ENCODE data around the gene ARL4C.

ARL4C gene

DNA sequence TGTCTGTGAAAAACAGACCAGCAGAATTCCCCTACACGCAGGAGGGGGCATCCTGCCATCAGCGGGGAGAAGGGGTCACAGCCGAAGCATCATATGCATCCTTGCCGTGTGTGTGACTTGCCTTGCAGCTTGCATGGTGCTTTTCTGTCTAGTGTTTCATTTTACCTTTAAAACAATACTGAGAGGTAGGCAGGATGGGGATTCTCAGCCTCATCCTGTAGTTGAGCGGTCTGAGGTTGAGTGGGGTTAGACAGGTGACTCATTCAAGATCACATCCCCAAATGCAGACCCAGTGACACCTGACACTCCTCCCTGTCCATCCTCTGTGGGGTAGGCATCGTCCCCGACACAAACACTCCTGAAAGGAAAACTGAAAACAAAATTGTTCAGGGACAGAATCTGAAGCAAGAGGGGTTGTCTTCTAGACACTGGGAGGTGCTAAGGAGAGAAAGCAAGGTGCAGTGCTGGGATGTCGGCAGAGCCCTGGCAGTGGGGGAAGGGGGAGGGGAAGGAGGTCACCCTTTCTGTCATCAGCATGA lies 7.9 kb downstream of the ARL4C start:
- POLR2A ChIA-PET = no interaction called here
- TF ChIP-seq FOXM1 (IDR thresholded peaks at IDR 0.05; ENCODE audit: borderline replicate concordance) (no peak), ZNF384 (IDR thresholded peaks at IDR 0.05) (no peak), FOXK2 (IDR thresholded peaks at IDR 0.05) (no peak), SUZ12 (IDR thresholded peaks at IDR 0.05) (no peak), TARDBP (IDR thresholded peaks at IDR 0.05) (no peak), L3MBTL2 (conservative IDR thresholded peaks at IDR 0.05) (no peak)
- TF ChIP-seq, protein P1, sequence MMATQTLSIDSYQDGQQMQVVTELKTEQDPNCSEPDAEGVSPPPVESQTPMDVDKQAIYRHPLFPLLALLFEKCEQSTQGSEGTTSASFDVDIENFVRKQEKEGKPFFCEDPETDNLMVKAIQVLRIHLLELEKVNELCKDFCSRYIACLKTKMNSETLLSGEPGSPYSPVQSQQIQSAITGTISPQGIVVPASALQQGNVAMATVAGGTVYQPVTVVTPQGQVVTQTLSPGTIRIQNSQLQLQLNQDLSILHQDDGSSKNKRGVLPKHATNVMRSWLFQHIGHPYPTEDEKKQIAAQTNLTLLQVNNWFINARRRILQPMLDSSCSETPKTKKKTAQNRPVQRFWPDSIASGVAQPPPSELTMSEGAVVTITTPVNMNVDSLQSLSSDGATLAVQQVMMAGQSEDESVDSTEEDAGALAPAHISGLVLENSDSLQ (IDR thresholded peaks at IDR 0.05) = no peak
- DNase-seq (ENCODE audit: extremely low spot score) = no peak
- CTCF ChIA-PET = no interaction called here

DNA sequence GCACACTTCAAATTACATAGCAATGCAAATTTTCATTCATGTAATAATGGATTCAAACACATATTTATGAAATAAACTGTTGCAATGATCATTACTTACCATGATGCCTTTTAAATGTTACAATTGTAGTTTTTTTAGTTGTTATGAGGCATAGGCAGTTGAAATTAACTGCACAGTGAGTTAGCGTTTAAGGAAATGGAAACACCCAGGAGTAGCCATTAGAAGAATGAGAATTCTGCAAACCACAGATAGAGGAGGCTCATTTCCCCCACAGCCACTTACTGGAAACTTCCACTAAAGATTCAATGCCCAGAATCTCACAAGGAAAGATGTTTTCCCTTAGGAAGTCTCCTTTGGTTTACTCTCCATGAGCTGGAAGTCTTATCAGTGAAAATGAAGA lies 8.4 kb downstream of the ARL4C start:
- POLR2A ChIA-PET = no interaction called here
- TF ChIP-seq ARNT (IDR thresholded peaks at IDR 0.05) (no peak), FOXM1 (IDR thresholded peaks at IDR 0.05; ENCODE audit: borderline replicate concordance) (no peak), BHLHE40 (IDR thresholded peaks at IDR 0.05; ENCODE audit: borderline replicate concordance) (no peak), HDGF (IDR thresholded peaks at IDR 0.05; ENCODE audit: borderline replicate concordance) (no peak)
- CTCF ChIA-PET = no interaction called here
- no peak for DNase-seq (ENCODE audit: extremely low spot score)

DNA sequence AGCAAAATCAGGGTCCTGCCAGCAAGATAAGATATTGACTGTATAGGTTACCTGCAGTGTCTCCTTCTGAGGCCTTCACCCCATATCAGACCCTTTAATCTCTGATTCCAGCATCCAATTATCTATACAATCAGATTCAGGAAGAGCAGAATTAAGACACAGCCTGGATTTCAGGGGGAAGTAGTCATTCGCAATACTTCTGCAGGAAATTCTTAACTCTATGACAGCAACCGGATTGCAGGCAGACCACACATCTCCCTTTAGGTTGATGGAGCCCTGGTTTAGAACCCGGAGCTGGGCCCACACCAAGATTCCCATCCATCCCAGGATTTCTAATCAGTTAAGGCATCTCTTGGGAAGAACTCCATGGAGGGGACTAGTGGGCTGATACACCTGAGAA lies 9.5 kb downstream of the ARL4C start:
- no peak for TF ChIP-seq LEF1 (IDR thresholded peaks at IDR 0.05; ENCODE audit: borderline replicate concordance)
- DNase-seq (ENCODE audit: extremely low spot score) = no peak
- ChIA-PET CTCF (no interaction called here), POLR2A (no interaction called here)

DNA sequence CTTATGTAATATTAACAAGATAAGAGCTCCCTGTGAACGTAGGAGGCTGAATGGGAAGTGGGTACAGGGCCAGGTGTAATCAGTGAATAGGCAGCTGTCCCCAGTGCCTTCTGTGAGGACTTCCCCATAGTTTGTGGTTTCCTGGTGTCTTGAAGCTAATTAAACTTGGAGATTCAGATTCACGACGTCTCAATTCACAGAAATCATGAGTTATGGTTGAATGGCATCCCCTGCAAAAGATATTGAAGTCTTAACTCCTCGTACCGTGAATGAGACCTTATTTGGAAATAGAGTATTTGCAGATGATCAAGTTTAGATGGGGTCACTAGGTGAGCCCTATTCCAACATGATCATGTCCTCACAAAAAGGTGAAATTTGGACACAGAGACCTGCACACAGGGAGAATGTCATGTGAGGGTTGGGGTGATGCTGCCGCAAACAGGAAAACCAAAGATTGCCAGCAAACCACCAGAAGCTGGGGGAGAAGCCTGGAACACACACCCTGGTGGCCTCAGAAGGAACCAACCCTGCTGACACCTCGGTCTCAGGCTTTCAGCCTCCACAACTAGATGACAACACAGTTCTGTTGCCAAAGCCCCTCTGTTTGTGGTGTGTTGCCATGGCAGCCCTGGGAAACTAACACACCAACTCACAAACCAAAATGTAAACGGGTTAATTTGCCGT lies 13.2 kb downstream of the ARL4C start:
- TF ChIP-seq BHLHE40 (IDR thresholded peaks at IDR 0.05; ENCODE audit: borderline replicate concordance) (no peak), FOXM1 (IDR thresholded peaks at IDR 0.05; ENCODE audit: borderline replicate concordance) (no peak), CTBP1 (IDR thresholded peaks at IDR 0.05; ENCODE audit: borderline replicate concordance) (no peak), FOXA1 (IDR thresholded peaks at IDR 0.05) (no peak), ARNT (IDR thresholded peaks at IDR 0.05) (no peak), SP1 (IDR thresholded peaks at IDR 0.05) (no peak), L3MBTL2 (conservative IDR thresholded peaks at IDR 0.05) (no peak), FOXK2 (IDR thresholded peaks at IDR 0.05) (no peak), NFRKB (IDR thresholded peaks at IDR 0.05) (no peak), ELF4 (IDR thresholded peaks at IDR 0.05) (no peak), SUZ12 (IDR thresholded peaks at IDR 0.05) (no peak), ZNF384 (IDR thresholded peaks at IDR 0.05) (no peak), LEF1 (IDR thresholded peaks at IDR 0.05; ENCODE audit: borderline replicate concordance) (no peak), TARDBP (IDR thresholded peaks at IDR 0.05) (no peak), HDGF (IDR thresholded peaks at IDR 0.05; ENCODE audit: borderline replicate concordance) (no peak)
- TF ChIP-seq, protein P1 (IDR thresholded peaks at IDR 0.05) = no peak
- DNase-seq (ENCODE audit: extremely low spot score) = no peak
- CTCF ChIA-PET = no interaction called here
- POLR2A ChIA-PET = no interaction called here

DNA sequence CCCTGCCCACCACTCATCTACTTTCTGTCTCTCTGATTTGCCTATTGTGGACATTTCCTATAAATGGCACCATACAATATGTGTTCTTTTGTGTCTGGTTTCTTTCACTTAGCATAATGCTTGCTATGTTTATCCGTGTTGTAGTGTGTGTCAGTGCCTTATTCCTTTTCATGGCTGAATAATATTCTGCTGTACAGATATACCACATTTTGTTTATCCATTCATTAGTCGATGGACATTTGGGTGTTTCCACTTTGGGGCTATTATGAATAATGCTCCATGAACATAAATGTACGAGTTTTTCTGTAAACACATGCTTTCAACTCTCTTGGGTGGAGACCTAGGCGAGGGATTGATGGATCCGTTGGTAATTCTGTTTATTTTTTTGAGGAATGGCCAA lies 15.6 kb downstream of the ARL4C start:
- DNase-seq (ENCODE audit: extremely low spot score) = no peak
- no peak for TF ChIP-seq FOXM1 (IDR thresholded peaks at IDR 0.05; ENCODE audit: borderline replicate concordance)
- TF ChIP-seq CTBP1 (IDR thresholded peaks at IDR 0.05; ENCODE audit: borderline replicate concordance) = no peak
- TF ChIP-seq SUZ12 (IDR thresholded peaks at IDR 0.05) = no peak
- CTCF ChIA-PET = no interaction called here
- POLR2A ChIA-PET = no interaction called here

DNA sequence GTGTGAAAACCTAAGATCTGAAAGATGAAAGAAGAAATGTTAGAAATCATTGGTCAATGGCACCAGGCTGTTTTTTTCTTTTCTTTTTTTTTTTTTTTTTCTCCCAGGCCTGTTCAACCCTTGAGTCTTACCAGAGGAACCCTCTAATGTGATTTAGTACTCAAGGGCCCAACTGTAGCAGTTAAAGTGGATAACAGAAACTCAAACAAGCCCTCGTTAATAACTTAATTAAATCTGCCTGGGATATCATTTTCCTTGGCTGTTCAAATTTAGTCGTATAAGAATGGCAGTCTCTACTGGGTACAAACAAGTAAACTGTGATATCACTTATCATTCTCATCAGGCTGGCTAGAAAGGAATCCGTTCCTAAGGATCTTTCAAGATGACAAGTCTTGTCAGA lies 16.5 kb downstream of the ARL4C start:
- ChIA-PET CTCF (no interaction called here), POLR2A (no interaction called here)
- TF ChIP-seq ELF4 (IDR thresholded peaks at IDR 0.05) = no peak
- no peak for TF ChIP-seq HDGF (IDR thresholded peaks at IDR 0.05; ENCODE audit: borderline replicate concordance)
- TF ChIP-seq ZNF384 (IDR thresholded peaks at IDR 0.05) = no peak
- TF ChIP-seq SUZ12 (IDR thresholded peaks at IDR 0.05) = no peak
- TF ChIP-seq BHLHE40 (IDR thresholded peaks at IDR 0.05; ENCODE audit: borderline replicate concordance) = no peak
- no peak for DNase-seq (ENCODE audit: extremely low spot score)

DNA sequence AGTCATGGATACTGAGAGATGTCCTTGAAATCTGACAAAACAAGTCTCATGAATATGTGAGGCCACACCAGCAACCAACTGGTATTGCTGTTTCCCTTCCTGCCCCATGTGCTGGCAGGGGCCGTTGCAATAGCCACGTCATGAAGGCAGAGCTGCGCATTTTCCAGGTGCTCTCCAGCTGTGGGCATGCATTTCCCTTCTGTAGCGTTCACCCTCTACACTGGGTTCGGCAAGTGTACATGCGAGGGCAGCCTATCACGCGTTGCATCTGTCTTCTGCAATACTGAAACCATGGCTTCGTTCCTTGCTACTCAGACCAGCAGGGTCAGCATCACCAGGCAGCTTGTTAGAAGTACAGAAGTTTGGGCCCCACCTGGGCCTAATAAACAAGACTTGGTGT lies 17.4 kb downstream of the ARL4C start:
- ChIA-PET POLR2A (no interaction called here), CTCF (no interaction called here)
- DNase-seq (ENCODE audit: extremely low spot score) = no peak
- TF ChIP-seq ELF4 (IDR thresholded peaks at IDR 0.05) = no peak
- no peak for TF ChIP-seq NFRKB (IDR thresholded peaks at IDR 0.05)
- TF ChIP-seq FOXA1 (IDR thresholded peaks at IDR 0.05) = no peak
- no peak for TF ChIP-seq ARNT (IDR thresholded peaks at IDR 0.05)
- TF ChIP-seq L3MBTL2 (conservative IDR thresholded peaks at IDR 0.05) = no peak
- TF ChIP-seq BHLHE40 (IDR thresholded peaks at IDR 0.05; ENCODE audit: borderline replicate concordance) = no peak
- TF ChIP-seq LEF1 (IDR thresholded peaks at IDR 0.05; ENCODE audit: borderline replicate concordance) = no peak
- no peak for TF ChIP-seq HDGF (IDR thresholded peaks at IDR 0.05; ENCODE audit: borderline replicate concordance)

All from HEK293T (cell line).